ENCODE results near the gene CCNK.

CCNK gene

GRCh38 chr14:99462210-99462609 lies 19.0 kb upstream of the CCNK start:
- DNase-seq (ENCODE audit: low spot score): no peak
- in situ Hi-C loops (cut with MboI; ENCODE audit: low pct_unique_long_range_greater_than_20kb, low sequenced_read_pairs, unreplicated experiment): no loop called here
- TF ChIP-seq, protein P1, sequence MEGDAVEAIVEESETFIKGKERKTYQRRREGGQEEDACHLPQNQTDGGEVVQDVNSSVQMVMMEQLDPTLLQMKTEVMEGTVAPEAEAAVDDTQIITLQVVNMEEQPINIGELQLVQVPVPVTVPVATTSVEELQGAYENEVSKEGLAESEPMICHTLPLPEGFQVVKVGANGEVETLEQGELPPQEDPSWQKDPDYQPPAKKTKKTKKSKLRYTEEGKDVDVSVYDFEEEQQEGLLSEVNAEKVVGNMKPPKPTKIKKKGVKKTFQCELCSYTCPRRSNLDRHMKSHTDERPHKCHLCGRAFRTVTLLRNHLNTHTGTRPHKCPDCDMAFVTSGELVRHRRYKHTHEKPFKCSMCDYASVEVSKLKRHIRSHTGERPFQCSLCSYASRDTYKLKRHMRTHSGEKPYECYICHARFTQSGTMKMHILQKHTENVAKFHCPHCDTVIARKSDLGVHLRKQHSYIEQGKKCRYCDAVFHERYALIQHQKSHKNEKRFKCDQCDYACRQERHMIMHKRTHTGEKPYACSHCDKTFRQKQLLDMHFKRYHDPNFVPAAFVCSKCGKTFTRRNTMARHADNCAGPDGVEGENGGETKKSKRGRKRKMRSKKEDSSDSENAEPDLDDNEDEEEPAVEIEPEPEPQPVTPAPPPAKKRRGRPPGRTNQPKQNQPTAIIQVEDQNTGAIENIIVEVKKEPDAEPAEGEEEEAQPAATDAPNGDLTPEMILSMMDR (IDR thresholded peaks at IDR 0.05; ENCODE audit: extremely low read depth, insufficient read depth, missing control alignments): no peak

DNA sequence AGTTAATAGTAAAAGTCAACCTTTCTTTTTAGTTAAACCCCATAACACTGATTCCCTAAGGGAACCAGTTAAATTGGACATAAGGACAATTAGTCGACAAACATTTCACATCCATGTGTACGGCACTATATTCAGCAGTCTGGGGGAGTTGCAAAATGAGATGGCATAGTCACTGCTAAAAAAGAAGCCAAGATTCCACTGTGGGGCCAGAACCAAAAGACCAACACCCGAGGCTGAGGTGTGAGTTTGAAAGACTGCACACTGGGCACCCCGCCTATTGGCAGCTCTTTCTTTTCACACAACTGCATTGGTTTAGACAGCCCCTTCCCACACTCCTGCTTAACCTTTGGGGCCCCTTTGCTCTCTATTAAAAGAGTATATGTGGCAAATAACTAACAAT lies 17.2 kb upstream of the CCNK start:
- no peak for DNase-seq (ENCODE audit: low spot score)
- TF ChIP-seq, protein P1 (IDR thresholded peaks at IDR 0.05; ENCODE audit: extremely low read depth, insufficient read depth, missing control alignments): no peak
- in situ Hi-C loops (cut with MboI; ENCODE audit: low pct_unique_long_range_greater_than_20kb, low sequenced_read_pairs, unreplicated experiment): no loop called here

GRCh38 chr14:99465288-99465687 lies 15.9 kb upstream of the CCNK start:
- DNase-seq (ENCODE audit: low spot score): no peak
- in situ Hi-C loops (cut with MboI; ENCODE audit: low pct_unique_long_range_greater_than_20kb, low sequenced_read_pairs, unreplicated experiment): no loop called here
- TF ChIP-seq, protein P1 (IDR thresholded peaks at IDR 0.05; ENCODE audit: extremely low read depth, insufficient read depth, missing control alignments): no peak

GRCh38 chr14:99466758-99467157 lies 14.5 kb upstream of the CCNK start:
- TF ChIP-seq, protein P1 (IDR thresholded peaks at IDR 0.05; ENCODE audit: extremely low read depth, insufficient read depth, missing control alignments): no peak
- in situ Hi-C loops (cut with MboI; ENCODE audit: low pct_unique_long_range_greater_than_20kb, low sequenced_read_pairs, unreplicated experiment): no loop called here
- no peak for DNase-seq (ENCODE audit: low spot score)

GRCh38 chr14:99467336-99468078 lies 13.7 kb upstream of the CCNK start:
- in situ Hi-C loops (cut with MboI; ENCODE audit: low pct_unique_long_range_greater_than_20kb, low sequenced_read_pairs, unreplicated experiment): no loop called here
- TF ChIP-seq, protein P1 (IDR thresholded peaks at IDR 0.05; ENCODE audit: extremely low read depth, insufficient read depth, missing control alignments): no peak

DNA sequence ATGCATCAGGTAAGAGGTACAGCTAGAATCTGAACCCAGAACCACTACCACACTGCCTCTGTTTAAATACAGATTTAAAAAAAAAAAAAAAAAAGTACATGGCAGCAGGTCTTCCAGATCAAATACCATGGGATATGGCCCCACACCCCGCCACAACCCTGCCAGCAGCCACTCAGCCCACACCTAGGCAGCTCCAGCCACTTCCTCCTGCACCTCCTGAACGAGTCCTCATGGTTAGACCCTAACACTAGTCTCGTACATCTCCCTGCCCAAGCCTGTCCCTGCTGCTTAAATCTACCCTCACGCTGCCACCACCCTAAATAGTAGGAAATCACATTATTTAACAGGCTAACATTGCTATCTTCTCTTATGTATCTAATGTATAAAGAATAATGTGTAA lies 13.1 kb upstream of the CCNK start:
- TF ChIP-seq, protein P1 (IDR thresholded peaks at IDR 0.05; ENCODE audit: extremely low read depth, insufficient read depth, missing control alignments): no peak
- no peak for DNase-seq (ENCODE audit: low spot score)
- in situ Hi-C loops (cut with MboI; ENCODE audit: low pct_unique_long_range_greater_than_20kb, low sequenced_read_pairs, unreplicated experiment): no loop called here

More at GRCh38 chr14:99467336-99468078, 13.7 kb upstream of the CCNK start:
- no peak for DNase-seq (ENCODE audit: low spot score)

All from GM13977 (cell line).